ENCODE measurements around the gene NUDCD2.
A peak's percentile ranks its signal among the peaks of the same experiment; 100 is the strongest.
"Not testable (repeated sequence)": the region's sequence is repeated elsewhere in the genome, so short reads cannot be mapped to it uniquely, and the experiment has no call there.

Gene NUDCD2

DNA sequence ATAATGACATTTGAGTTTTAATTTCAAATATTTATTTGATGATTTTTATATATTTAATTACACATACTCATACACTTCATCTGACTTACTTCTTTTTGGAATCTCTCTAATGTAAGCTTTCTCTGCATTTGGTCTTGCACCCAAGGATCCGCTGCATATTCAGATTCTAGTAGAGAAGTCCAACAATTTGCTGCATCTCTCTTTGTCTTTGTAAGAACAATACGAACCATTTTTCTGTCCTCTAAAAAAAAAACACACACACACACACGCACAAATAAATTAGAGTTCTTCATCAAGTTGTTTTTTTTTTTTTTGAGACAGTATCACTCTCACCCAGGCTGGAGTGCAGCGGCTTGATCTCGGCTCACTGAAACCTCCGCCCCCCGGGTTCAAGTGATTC, 3.1 kb downstream of the NUDCD2 start:
- TF ChIP-seq, protein P1, sequence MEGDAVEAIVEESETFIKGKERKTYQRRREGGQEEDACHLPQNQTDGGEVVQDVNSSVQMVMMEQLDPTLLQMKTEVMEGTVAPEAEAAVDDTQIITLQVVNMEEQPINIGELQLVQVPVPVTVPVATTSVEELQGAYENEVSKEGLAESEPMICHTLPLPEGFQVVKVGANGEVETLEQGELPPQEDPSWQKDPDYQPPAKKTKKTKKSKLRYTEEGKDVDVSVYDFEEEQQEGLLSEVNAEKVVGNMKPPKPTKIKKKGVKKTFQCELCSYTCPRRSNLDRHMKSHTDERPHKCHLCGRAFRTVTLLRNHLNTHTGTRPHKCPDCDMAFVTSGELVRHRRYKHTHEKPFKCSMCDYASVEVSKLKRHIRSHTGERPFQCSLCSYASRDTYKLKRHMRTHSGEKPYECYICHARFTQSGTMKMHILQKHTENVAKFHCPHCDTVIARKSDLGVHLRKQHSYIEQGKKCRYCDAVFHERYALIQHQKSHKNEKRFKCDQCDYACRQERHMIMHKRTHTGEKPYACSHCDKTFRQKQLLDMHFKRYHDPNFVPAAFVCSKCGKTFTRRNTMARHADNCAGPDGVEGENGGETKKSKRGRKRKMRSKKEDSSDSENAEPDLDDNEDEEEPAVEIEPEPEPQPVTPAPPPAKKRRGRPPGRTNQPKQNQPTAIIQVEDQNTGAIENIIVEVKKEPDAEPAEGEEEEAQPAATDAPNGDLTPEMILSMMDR (IDR thresholded peaks at IDR 0.05; ENCODE audit: low read depth, low read length) = no peak
- no peak for DNase-seq (ENCODE audit: low read depth in 2 of 2)
- H3K4me3 ChIP-seq (replicated peaks in 1 of 2; ENCODE audit: low read depth in 2 of 2, low read length in 2 of 2) = no peak overlapping the region

DNA sequence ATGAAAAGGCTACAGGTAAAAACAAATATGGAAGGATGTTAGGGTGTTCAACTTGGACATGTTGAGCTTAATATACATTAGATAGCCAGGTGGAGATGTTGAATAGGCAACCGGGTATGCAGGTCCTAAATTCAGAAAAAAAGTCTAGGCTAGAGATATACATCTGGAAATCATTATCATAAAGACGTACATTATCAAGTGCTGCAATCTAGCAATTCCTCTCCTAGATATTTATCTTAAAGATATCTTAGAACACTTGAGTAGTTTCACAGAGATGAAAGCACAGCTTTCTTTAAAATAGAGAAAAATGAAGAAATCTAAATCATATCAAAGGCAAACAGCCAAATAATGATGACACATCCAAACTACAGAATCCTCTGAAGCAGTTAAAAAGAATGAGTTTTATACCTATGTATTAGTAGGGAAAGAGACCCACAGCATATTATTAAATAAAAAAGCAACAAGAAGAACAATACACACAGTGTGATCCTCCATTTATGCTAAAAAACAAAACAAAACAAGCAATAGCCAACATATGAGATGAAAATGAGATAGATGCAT, 3.8 kb downstream of the NUDCD2 start:
- TF ChIP-seq, protein P1 (IDR thresholded peaks at IDR 0.05; ENCODE audit: low read depth, low read length) = no peak
- H3K4me3 ChIP-seq (replicated peaks in 1 of 2; ENCODE audit: low read depth in 2 of 2, low read length in 2 of 2) = no peak overlapping the region
- DNase-seq (ENCODE audit: low read depth in 2 of 2) = peak in 1 of 2 donors; percentile 10

DNA sequence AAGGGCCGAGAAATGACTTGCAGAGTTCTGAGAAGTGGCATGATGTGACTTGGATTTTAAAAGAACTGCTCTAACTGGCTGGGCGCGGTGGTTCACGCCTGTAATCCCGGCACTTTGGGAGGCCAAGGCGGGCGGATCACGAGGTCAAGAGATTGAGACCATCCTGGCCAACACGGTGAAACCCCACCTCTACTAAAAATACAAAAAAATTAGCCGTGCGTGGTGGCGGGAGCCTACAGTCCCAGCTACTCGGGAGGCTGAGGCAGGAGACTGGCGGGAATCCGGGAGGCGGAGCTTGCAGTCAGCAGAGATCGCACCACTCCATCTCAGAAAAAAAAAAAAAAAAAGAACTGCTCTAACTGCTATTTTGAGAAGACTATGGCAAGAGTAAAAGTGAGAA, 4.5 kb downstream of the NUDCD2 start:
- DNase-seq (ENCODE audit: low read depth in 2 of 2); H3K4me3 ChIP-seq (replicated peaks in 1 of 2; ENCODE audit: low read depth in 2 of 2, low read length in 2 of 2): not testable (repeated sequence)

DNA sequence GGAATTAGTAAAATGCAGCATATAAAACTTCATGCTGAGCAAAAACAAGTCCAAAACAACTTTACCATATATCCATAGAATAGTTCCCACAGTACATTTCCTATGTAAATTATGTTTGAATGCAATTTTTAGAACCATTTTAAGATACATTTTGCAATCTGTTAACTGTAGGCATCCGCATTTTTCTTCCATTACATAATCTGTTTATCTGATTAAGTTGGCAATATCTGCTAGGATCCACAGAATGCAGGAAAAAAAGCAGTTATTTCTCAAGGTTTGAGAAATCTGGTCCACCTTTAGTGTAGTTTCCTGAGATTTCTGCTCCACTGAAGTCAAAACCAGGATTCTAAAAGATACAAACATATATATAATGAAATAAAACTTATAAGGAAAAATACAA, 6.2 kb downstream of the NUDCD2 start:
- peak in 1 of 2 donors; percentile 57 for DNase-seq (ENCODE audit: low read depth in 2 of 2)
- TF ChIP-seq, protein P1 (IDR thresholded peaks at IDR 0.05; ENCODE audit: low read depth, low read length) = no peak
- H3K4me3 ChIP-seq (replicated peaks in 1 of 2; ENCODE audit: low read depth in 2 of 2, low read length in 2 of 2) = no peak overlapping the region

GRCh38 chr5:163451489-163451888, 8.4 kb downstream of the NUDCD2 start:
- no peak for DNase-seq (ENCODE audit: low read depth in 2 of 2)
- TF ChIP-seq, protein P1 (IDR thresholded peaks at IDR 0.05; ENCODE audit: low read depth, low read length) = no peak
- H3K4me3 ChIP-seq (replicated peaks in 1 of 2; ENCODE audit: low read depth in 2 of 2, low read length in 2 of 2) = no peak overlapping the region

GRCh38 chr5:163448491-163448890, 11.4 kb downstream of the NUDCD2 start:
- H3K4me3 ChIP-seq (replicated peaks in 1 of 2; ENCODE audit: low read depth in 2 of 2, low read length in 2 of 2) = no peak overlapping the region
- DNase-seq (ENCODE audit: low read depth in 2 of 2) = no peak

GRCh38 chr5:163447875-163448274, 12.0 kb downstream of the NUDCD2 start:
- TF ChIP-seq, protein P1 (IDR thresholded peaks at IDR 0.05; ENCODE audit: low read depth, low read length) = no peak
- DNase-seq (ENCODE audit: low read depth in 2 of 2) = no peak

More at GRCh38 chr5:163448491-163448890, 11.4 kb downstream of the NUDCD2 start:
- TF ChIP-seq, protein P1 (IDR thresholded peaks at IDR 0.05; ENCODE audit: low read depth, low read length) = no peak

More at GRCh38 chr5:163447875-163448274, 12.0 kb downstream of the NUDCD2 start:
- no peak overlapping the region for H3K4me3 ChIP-seq (replicated peaks in 1 of 2; ENCODE audit: low read depth in 2 of 2, low read length in 2 of 2)
